GM21515 (cell line): ENCODE results near the gene R3HDM2.

Experiments used
- ATAC-seq: cut with Tn5 transposase; IDR thresholded peaks from one replicate; pipeline ENCODE4 v1.9.1; 2021; ENCODE audit not compliant: unreplicated experiment

R3HDM2 gene

DNA sequence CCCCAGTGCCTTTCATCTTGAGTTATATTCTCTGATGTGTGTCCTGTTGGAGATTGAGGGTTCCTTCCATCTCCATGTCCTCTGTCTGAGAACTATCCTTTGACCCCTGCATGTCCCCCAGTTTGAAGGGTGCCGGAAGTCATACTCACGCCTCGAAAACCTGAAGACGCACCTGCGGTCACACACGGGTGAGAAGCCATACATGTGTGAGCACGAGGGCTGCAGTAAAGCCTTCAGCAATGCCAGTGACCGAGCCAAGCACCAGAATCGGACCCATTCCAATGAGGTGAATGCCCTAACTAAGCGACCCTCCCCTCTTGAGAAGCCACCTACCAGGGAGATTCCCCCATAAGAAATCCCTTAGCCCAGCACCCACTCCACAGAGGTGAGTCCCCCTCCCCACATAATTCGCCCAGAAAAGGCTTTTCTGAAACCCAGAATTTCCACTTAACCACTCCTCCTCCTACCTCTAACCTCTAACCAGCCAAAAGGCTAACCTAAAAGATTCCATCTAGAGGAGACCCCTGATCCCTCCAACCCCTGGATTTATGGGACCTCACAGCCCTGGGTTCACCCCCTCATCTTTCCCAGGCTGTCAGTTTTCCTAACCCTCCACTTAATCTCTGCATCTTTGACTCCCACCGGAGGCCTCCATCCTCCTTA, 36.5 kb upstream of the R3HDM2 start:
- ATAC-seq: no peak

- no peak for ATAC-seq
Observed at GRCh38 chr12:57465747-57466505, 35.1 kb upstream of the R3HDM2 start.

DNA sequence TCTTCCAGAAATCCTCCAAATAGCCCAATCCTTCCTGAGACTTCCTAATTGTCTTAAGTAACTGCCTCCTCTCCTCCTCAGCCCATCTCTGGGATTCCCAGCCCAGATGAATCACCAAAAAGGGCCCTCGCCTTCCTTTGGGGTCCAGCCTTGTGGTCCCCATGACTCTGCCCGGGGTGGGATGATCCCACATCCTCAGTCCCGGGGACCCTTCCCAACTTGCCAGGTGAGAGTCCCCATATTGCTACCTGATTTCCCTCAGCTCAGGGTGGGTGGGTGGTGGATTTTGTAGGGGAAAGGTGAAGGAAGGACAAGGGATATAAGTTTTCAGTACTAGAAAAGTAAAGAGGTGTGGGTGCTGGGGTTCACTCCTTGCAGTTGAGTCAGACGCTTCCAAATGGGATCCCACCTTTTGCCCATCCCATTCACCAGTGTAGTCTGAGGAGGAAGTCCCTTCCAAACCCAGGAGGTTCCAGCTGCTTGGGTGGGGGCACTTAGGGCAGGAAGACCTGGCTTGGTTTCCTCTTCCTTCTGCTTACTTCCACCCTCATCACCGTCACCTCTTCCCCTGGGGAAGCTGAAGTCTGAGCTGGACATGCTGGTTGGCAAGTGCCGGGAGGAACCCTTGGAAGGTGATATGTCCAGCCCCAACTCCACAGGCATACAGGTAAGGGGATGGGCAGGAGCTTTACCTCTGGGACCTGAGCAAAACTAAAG, 34.3 kb upstream of the R3HDM2 start:
- ATAC-seq: no peak

DNA sequence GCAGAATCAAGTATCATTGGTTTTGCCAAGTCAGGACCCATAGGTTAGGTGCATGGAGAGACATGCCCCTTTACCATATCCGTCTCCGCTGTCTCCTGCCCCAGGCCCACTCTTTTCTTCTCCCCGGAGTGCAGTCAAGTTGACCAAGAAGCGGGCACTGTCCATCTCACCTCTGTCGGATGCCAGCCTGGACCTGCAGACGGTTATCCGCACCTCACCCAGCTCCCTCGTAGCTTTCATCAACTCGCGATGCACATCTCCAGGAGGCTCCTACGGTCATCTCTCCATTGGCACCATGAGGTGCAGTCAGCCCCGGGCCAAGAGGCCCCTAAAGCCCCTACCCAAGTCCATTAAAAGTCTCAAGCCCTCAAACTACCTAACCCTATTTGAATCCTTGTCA, 33.7 kb upstream of the R3HDM2 start:
- no peak for ATAC-seq

GRCh38 chr12:57462912-57463253, 32.0 kb upstream of the R3HDM2 start:
- no peak for ATAC-seq

DNA sequence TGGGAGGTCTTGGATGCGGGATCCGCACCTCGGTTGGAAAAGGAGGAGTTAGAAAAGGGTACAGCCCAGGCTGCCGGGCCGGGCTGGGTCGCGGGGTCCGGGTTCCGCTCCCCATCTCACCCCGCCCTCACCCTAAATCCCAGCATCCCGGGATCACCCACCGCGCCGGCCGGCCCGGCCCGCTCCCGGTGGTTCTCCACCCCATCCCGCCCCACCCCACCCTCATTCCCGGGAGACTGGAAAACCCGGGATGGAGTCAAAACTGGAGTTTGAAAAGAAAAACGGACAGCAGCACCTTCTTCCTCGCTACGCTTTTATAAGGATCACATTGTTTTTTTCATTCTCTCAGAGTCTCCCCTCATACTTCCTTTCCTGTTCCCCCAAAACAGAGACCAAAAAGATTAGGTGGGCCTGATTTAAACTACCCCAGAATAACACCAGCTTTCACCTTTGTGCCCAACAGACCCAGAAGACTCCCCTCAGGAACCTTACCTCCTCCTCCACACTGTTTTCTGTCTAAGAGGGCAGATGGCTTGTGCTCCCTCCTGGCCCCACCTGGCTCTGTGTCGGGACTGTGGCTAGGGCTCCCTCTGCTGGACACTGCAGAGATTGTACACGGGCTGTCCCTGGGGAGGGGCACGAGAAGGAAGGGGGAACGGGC, 31.5 kb upstream of the R3HDM2 start:
- peak; percentile 67 for ATAC-seq

- ATAC-seq: no peak
Observed at GRCh38 chr12:57461917-57462250, 31.0 kb upstream of the R3HDM2 start.

GRCh38 chr12:57461276-57461916, 30.6 kb upstream of the R3HDM2 start:
- no peak for ATAC-seq

DNA sequence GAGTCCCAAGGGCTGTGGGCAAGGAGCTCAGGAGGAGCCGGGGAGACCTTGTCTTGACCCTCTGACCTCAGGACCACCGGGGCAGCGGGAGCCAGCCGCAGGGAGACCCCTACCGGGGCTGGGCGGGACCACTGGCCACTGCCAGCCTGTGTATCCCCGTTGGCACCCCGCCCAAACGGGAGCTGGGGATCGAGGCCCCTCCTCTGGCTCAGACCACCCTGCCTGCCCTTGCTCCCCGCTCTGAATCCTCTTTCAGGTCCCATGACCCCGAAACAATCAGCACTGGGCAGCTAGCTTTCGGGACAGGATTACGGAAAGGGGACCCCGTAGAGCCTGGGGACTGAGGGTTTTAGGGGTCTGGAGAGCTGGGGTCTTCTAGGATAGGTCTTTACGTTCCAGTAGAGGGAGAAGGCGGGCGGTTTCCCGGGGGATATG, 30.0 kb upstream of the R3HDM2 start:
- ATAC-seq: no peak

DNA sequence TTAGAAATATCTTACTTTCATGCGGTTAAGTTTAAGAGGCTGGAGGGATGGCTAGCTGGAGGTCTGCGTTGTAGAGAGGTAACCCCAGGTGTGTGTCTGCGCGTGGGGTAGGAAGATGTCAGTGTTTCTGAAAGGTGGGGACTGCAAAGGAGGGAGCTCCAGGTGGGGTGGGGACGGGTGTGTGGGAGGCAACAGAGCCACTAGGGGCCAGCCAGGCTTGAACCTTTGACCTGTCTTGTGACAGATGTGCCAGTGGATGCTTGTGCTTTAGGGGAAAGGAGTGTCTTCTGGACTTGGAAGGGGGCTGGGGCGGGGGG, 29.6 kb upstream of the R3HDM2 start:
- no peak for ATAC-seq

DNA sequence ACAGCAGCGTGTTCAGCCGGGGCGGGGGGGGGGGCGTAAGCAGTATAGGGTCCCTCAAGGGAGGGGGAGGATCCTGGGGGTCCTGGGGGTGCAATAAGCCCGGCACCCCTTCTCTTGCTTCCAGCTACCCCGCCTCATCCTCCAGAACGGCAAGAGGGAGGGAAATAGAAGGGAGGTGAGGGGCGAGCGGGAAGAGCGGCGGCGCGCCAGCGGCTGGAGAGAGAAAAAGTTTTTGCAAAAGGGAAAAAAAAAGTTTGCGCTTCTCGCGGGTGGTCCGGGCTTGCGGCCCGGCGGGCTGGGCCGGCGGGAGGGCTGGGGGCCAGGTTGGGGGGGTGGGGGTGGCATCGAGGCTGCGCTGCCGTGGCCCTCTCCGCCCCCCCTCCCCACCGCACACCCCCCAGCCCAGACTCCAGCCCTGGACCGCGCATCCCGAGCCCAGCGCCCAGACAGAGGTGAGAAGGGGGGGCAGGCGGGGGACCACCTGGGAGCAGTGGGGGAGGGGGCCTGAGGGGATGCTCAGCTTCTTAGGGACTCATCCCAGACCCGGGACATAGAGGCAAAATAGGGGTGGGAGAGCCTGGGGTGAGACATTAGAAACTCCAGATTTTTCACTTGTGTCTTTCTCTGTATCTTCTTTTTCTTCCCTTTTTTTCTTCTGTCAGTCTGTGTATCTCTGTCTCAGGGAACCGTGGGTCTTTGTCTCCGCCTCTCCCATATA, 29.1 kb upstream of the R3HDM2 start, which contains the start of gene GLI1:
Gene GLI1, plus strand, starts transcription at position 36 of the 718 bp plus-strand sequence. CDS start 3,907 bp downstream, outside the sequence.
- ATAC-seq: no peak

- peak; percentile 60 for ATAC-seq
Observed at GRCh38 chr12:57459055-57459749, 28.4 kb upstream of the R3HDM2 start.

- no peak for ATAC-seq
Observed at GRCh38 chr12:57458665-57459054, 27.8 kb upstream of the R3HDM2 start.

DNA sequence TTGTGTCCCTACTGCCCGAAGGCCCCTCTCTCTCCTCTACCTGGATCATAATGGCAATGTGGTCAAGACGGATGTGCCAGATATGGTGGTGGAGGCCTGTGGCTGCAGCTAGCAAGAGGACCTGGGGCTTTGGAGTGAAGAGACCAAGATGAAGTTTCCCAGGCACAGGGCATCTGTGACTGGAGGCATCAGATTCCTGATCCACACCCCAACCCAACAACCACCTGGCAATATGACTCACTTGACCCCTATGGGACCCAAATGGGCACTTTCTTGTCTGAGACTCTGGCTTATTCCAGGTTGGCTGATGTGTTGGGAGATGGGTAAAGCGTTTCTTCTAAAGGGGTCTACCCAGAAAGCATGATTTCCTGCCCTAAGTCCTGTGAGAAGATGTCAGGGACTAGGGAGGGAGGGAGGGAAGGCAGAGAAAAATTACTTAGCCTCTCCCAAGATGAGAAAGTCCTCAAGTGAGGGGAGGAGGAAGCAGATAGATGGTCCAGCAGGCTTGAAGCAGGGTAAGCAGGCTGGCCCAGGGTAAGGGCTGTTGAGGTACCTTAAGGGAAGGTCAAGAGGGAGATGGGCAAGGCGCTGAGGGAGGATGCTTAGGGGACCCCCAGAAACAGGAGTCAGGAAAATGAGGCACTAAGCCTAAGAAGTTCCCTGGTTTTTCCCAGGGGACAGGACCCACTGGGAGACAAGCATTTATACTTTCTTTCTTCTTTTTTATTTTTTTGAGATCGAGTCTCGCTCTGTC, 26.1 kb upstream of the R3HDM2 start:
- ATAC-seq: no peak

GRCh38 chr12:57456145-57456700, 25.4 kb upstream of the R3HDM2 start:
- ATAC-seq: no peak

- no peak for ATAC-seq
Observed at GRCh38 chr12:57455374-57456144, 24.7 kb upstream of the R3HDM2 start.

GRCh38 chr12:57454566-57455373, 23.9 kb upstream of the R3HDM2 start, which contains the start of gene INHBE:
Gene INHBE (plus strand): TSS chr12:57455307. CDS start chr12:57455537, 230 bp downstream.
- no peak for ATAC-seq
